Prostate gland (tissue), 2 donors: ENCODE measurements around the gene NEU4.

Experiments used
- CTCF ChIP-seq, 4 experiments: fragments of 200-600 bp in 2 of 4; fragments of 450-650 bp in 2 of 4; sonication (generic) in 2 of 4; IDR thresholded peaks; 1 replicate in 3 of 4; 2 replicates in 1 of 4; pipeline ENCODE4 v1.5.1; 2016 to 2019; ENCODE audit warnings: antibody characterized with exemption in 4 of 4, mild to moderate bottlenecking in 2 of 4, moderate library complexity in 2 of 4
- POLR2A ChIP-seq: fragments of 450-650 bp; IDR thresholded peaks from one replicate; pipeline ENCODE4 v1.6.1; 2016; ENCODE audit warnings: antibody characterized with exemption, mild to moderate bottlenecking

DNA sequence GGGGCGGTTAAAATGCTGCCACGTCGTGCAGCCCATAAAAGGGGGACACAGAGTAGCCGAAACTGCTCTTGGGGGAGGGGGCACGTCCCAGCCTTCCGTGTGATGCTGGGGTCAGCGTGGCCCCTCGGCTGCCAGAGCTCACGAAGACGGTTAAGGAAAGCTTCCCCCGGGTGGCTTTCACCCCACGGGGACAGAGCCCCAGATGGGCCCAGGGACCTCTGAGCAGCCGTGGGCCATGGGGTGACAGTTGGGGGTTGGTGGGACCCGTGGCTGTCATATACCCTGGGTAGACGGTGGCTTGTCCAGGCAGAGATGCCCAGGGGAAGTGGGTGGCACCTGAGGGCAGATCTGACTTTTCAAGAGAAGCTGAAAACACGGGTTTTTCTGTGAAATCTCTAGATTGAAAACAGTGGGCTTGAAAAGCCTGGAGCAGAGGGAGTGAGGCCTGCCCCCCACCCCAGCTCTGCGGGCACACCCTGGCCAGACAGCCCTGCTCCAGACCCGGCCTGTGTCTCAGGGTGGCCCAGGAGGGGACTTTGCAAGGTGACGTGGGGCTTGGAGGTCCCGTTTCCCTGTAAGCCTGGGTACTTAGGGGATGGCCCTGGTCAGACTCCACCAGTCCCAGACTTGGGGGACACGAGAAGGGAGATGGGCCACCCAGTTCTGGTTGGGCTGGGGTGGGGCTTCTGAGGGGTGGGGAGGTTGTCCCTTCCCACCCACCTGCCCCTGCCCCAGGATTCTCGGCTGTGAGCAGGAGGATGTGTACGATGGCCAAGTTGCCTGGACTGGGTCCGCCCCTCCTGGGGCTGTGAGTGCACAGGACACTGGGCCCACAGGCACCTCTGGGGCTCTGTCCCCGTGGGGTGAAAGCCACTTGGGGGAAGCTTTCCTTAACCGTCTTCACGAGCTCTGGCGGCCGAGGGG lies 652 bp downstream of the NEU4 start:
- no peak for TF ChIP-seq POLR2A
- TF ChIP-seq CTCF (IDR thresholded peaks at IDR 0.05) = no peak
